Ectodermal cell (in vitro differentiated cells): Measurements from ENCODE around the gene PPWD1.
"Not testable (repeated sequence)": the region's sequence is repeated elsewhere in the genome, so short reads cannot be mapped to it uniquely, and the experiment has no call there.

Experiments used
- H3K27ac ChIP-seq: 2 replicates; pipeline ENCODE4 v1.7.0; 2013; ENCODE audit warnings: mild to moderate bottlenecking, low read depth, low read length; ENCODE audit not compliant: insufficient read depth, poor library complexity, severe bottlenecking
- H3K27me3 ChIP-seq: 2 replicates; pipeline ENCODE4 v1.7.0; 2013; ENCODE audit warnings: mild to moderate bottlenecking, low read length; ENCODE audit not compliant: insufficient read depth, control insufficient read depth, poor library complexity, severe bottlenecking
- H3K36me3 ChIP-seq: one replicate; pipeline ENCODE4 v1.7.0; 2013; ENCODE audit warnings: low read length; ENCODE audit not compliant: control insufficient read depth, insufficient read depth
- H3K4me1 ChIP-seq: one replicate; pipeline ENCODE4 v1.7.0; 2013; ENCODE audit warnings: low read length; ENCODE audit not compliant: control insufficient read depth, insufficient read depth
- H3K4me3 ChIP-seq: 2 replicates; pipeline ENCODE4 v1.7.0; 2013; ENCODE audit warnings: low read depth, low read length, control low read depth; ENCODE audit not compliant: insufficient read depth
- H3K9me3 ChIP-seq: 2 replicates; pipeline ENCODE4 v1.7.0; 2013; ENCODE audit warnings: mild to moderate bottlenecking, low read length, moderate library complexity; ENCODE audit not compliant: control insufficient read depth
- WGBS, 2 experiments: methylation state at CpG; one replicate each; pipeline ENCODE4 v1.1.7; 2013; ENCODE audit warnings: missing lambda C conversion rate in 2 of 2; 5-methylcytosine and 5-hydroxymethylcytosine counted together

The PPWD1 gene

GRCh38 chr5:65620021-65620420, 56.9 kb downstream of the PPWD1 start:
- no peak overlapping the region for H3K4me3 ChIP-seq
- H3K4me1 ChIP-seq: peaks cover 7% of the 10 kb centered on the region
- H3K27ac ChIP-seq: no peak overlapping the region
- whole genome bisulfite sequencing, 2 experiments: 89 to 98% methylated on average over 4 of the region's 4 CpGs
- no peaks in the 10 kb centered on the region for H3K27me3 ChIP-seq
- H3K9me3 ChIP-seq: no peaks in the 10 kb centered on the region
- peaks cover 2% of the 10 kb centered on the region for H3K36me3 ChIP-seq

GRCh38 chr5:65621961-65622360, 58.9 kb downstream of the PPWD1 start:
- H3K4me1 ChIP-seq, H3K4me3 ChIP-seq, H3K27me3 ChIP-seq, H3K9me3 ChIP-seq, H3K27ac ChIP-seq, H3K36me3 ChIP-seq: not testable (repeated sequence)
- WGBS, 2 experiments: 89 to 98% methylated on average over 4 of the region's 4 CpGs

- WGBS, 2 experiments: 33 to 48% methylated on average over 6 to 8 of the region's 9 CpGs
- H3K4me3 ChIP-seq: peak overlapping the region; percentile 91
- H3K36me3 ChIP-seq: no peaks in the 10 kb centered on the region
- H3K27ac ChIP-seq: no peak overlapping the region
- H3K27me3 ChIP-seq: no peaks in the 10 kb centered on the region
- H3K9me3 ChIP-seq: no peaks in the 10 kb centered on the region
- H3K4me1 ChIP-seq: peaks cover 7% of the 10 kb centered on the region
Measured at GRCh38 chr5:65623482-65623881, 60.4 kb downstream of the PPWD1 start.

DNA sequence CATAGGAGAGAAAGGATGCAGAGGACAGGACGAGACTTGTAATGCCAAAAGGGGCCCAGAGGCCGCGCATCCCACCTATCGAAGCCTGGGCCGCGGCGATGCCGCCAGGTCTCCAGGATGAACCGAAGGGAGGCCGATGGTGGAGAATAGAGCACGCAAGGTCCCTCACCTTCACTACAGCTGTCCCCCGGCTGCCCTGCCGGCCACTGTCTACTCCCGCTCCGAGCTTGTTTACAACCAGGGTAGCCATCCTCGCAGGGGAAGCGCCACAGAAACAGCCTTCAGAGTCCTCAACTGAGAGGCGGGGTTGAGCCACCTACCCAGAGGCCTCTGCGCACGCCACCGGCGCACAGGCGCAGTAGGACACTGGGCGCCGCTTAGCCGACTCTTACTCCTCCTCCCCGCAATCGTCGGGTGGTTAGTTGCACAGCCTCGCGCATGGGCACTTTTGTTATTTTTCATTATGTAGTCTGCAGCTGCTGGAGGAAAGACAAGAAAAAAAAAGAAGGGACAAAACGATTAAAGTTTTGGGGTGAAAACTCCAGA, 61.0 kb downstream of the PPWD1 start, which contains the start of gene TRIM23:
Gene TRIM23 (minus strand): TSS at position 309 of the 546 bp plus-strand sequence. CDS start 59 bp downstream, at position 250.
- Histone ChIP-seq H3K9me3 (no peaks in the 10 kb centered on the region), H3K27me3 (no peaks in the 10 kb centered on the region), H3K27ac (peak within 1 kb of the TSS; percentile 81), H3K36me3 (no peaks in the 10 kb centered on the region), H3K4me3 (peak within 1 kb of the TSS; percentile 91), H3K4me1 (peaks cover 7% of the 10 kb centered on the region)
- WGBS, 2 experiments: 0% methylated on average over 30 to 32 of the region's 32 CpGs

DNA sequence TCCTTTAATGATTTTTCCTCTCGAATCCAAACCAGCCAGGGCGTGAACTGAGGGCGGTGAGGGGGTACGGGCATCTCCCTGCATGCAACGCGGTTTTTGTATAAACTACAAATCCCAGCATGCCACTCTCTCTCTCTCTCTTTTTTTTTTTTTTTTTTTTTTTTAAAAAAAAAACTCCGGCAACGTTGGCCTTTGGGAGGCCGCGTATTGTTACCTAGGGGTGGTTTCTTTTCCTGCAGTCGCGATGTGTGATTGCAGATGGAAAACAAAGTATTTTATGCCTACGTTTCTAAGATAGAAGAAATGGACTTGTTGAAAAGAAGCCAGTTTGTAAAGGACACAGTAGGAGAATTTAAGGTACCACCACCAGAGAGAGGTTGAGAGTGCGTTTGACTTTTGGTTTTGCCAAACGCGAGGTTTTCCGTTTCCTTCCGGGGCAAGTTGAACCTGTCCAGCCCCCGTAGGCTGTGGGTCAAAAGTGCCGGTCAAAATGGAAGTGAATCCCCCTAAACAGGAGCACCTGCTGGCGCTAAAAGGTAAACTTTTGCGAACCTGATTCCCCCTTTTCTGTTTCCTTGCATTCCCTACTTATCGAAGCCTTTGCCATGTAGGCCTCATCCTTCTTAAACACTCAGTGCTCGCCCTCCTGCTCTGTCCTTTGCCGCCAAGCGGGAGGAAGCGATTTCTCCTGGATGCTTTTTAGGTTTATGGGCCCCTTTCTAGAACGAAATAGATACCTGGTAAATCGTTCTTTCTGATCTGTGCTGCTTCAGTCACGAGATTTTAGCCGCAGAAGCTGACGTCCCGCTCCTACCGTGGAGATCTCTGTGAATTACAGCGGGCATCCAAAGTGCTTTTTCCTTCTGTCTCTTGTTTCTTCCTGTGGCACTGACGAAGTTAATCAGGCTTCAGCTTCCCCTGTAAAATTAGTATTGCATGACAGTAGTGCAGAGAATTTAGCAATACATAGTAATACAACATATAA, 61.8 kb downstream of the PPWD1 start, which contains the start of the genes SHLD3 and TRAPPC13:
Gene SHLD3 (plus strand): TSS at position 457 of the 985 bp plus-strand sequence. CDS start 4,561 bp downstream, outside the sequence.
Gene TRAPPC13 (plus strand): TSS at position 457 of the 985 bp plus-strand sequence. CDS start 34 bp downstream, at position 491.
- 0% methylated on average over 36 of the region's 36 CpGs for WGBS, 2 experiments
- Histone ChIP-seq H3K27me3 (no peaks in the 10 kb centered on the region), H3K27ac (peak within 1 kb of the TSS; percentile 81), H3K9me3 (no peaks in the 10 kb centered on the region), H3K36me3 (no peaks in the 10 kb centered on the region), H3K4me3 (peak within 1 kb of the TSS; percentile 91), H3K4me1 (peaks cover 7% of the 10 kb centered on the region)

DNA sequence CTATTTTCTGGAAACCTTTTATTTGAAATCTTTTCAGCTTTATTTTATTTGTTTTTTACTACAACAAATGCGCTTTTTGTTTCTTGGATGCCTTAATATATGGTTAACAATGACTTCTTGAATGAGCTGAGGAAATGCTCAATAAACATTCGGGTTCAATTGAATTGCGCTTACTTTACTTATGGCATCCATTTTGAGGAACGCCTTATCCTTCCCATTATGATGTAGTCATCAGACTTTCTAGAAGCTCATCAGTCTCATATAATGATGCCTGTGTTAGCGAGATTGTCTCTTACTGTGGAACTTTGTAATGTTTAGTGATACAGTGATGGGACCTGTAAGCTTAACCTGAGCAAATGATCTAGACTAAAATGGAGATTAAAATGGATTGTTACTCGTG, 62.6 kb downstream of the PPWD1 start:
- no peaks in the 10 kb centered on the region for H3K27me3 ChIP-seq
- peak overlapping the region; percentile 91 for H3K4me3 ChIP-seq
- 76 to 85% methylated on average over 6 of the region's 6 CpGs for WGBS, 2 experiments
- no peaks in the 10 kb centered on the region for H3K36me3 ChIP-seq
- H3K9me3 ChIP-seq: no peaks in the 10 kb centered on the region
- H3K27ac ChIP-seq: no peak overlapping the region
- H3K4me1 ChIP-seq: peaks cover 7% of the 10 kb centered on the region

- Histone ChIP-seq H3K4me1 (no peaks in the 10 kb centered on the region), H3K27ac (no peak overlapping the region), H3K27me3 (no peaks in the 10 kb centered on the region)
Measured at GRCh38 chr5:65630981-65631380, 67.9 kb downstream of the PPWD1 start.

More at GRCh38 chr5:65630981-65631380, 67.9 kb downstream of the PPWD1 start:
- H3K4me3 ChIP-seq: no peak overlapping the region
- H3K36me3 ChIP-seq: no peaks in the 10 kb centered on the region
- no peaks in the 10 kb centered on the region for H3K9me3 ChIP-seq
